ENCODE results near the gene ASB15. TPM values are rescaled to one million over a fixed set of nuclear protein-coding genes. Genes with fewer than 3 reads are reported as not detected.
A peak's percentile ranks its signal among the peaks of the same experiment; 100 is the strongest.

The ASB15 gene
- total and polyA plus RNA-seq, 2 of the 8 experiments (the other 6 are each of a cell fraction or from before 2014, with no cell fraction given): not detected

- TF ChIP-seq HDAC2 (IDR thresholded peaks at IDR 0.05; ENCODE audit: borderline replicate concordance in 1 of 2, low read depth in 2 of 2, low read length in 2 of 2) (0 out of 4 replicates have a peak, but pooled peaks of 1 of the 2 experiments have one; percentile 80), NANOG (IDR thresholded peaks at IDR 0.05; ENCODE audit: insufficient read depth, low read depth, low read length, poor library complexity, severe bottlenecking) (no peak), TBP (IDR thresholded peaks at IDR 0.05; ENCODE audit: low read depth, low read length) (peak; percentile 80), YY1 (IDR thresholded peaks at IDR 0.05; ENCODE audit: low read depth, low read length) (peak; percentile 94), JUND (IDR thresholded peaks at IDR 0.05; ENCODE audit: low read length) (peak; percentile 62; the same call in 1 of the 2 replicates), EZH2 (IDR thresholded peaks at IDR 0.05; ENCODE audit: low read depth, low read length, severe bottlenecking) (no peak), RXRA (IDR thresholded peaks at IDR 0.05; ENCODE audit: insufficient read depth, low read depth, low read length) (no peak), SAP30 (IDR thresholded peaks at IDR 0.05; ENCODE audit: insufficient read depth, insufficient replicate concordance, low read length) (peak; percentile 85), CTBP2 (IDR thresholded peaks at IDR 0.05; ENCODE audit: borderline replicate concordance, insufficient read depth, insufficient read length, low read length) (no peak)
Measured at GRCh38 chr7:123557398-123558288, 44.0 kb upstream of the ASB15 start, which contains the start of gene NDUFA5 (continued).
